GM13977 (cell line): ENCODE measurements around the gene PREX1.

Experiments used
- DNase-seq: peaks from one replicate; pipeline ENCODE4 v3.0.0; 2012; ENCODE audit warnings: low spot score
- CTCF ChIP-seq: IDR thresholded peaks from 2 replicates; pipeline ENCODE4 v1.5.1; 2012; ENCODE audit warnings: mild to moderate bottlenecking, control low read depth; ENCODE audit not compliant: insufficient read depth; ENCODE audit errors: extremely low read depth, missing control alignments
- in situ Hi-C: fragments of 300-500 bp; cut with MboI; formaldehyde crosslinking; loops from one replicate; pipeline ENCODE4 v1.12.0; 2022; ENCODE audit warnings: low sequenced_read_pairs, low pct_unique_long_range_greater_than_20kb, mixed read lengths, inconsistent platforms; ENCODE audit not compliant: unreplicated experiment

PREX1 gene

GRCh38 chr20:48773837-48774418 lies 53.9 kb downstream of the PREX1 start:
- TF ChIP-seq CTCF = no peak
- in situ Hi-C loops = no loop called here
- no peak for DNase-seq

GRCh38 chr20:48772183-48772976 lies 55.4 kb downstream of the PREX1 start:
- in situ Hi-C loops = no loop called here
- TF ChIP-seq CTCF = no peak
- DNase-seq = no peak

GRCh38 chr20:48771542-48771941 lies 56.3 kb downstream of the PREX1 start:
- no peak for TF ChIP-seq CTCF
- no peak for DNase-seq
- in situ Hi-C loops = no loop called here

- DNase-seq = no peak
- TF ChIP-seq CTCF = no peak
- in situ Hi-C loops = no loop called here
These were observed 56.9 kb downstream of the PREX1 start for GRCh38 chr20:48770700-48771442.

GRCh38 chr20:48769069-48769983 lies 58.5 kb downstream of the PREX1 start:
- DNase-seq = peak; percentile 62
- TF ChIP-seq CTCF = no peak
- in situ Hi-C loops = no loop called here
